HG02571 (cell line): Measurements from ENCODE around the gene CPLX4.

Source experiments
- ATAC-seq: cut with Tn5 transposase; IDR thresholded peaks from one replicate; pipeline ENCODE4 v1.9.1; 2021; ENCODE audit warnings: mild to moderate bottlenecking, moderate library complexity; ENCODE audit not compliant: unreplicated experiment

The CPLX4 gene, protein sequence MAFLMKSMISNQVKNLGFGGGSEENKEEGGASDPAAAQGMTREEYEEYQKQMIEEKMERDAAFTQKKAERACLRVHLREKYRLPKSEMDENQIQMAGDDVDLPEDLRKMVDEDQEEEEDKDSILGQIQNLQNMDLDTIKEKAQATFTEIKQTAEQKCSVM

DNA sequence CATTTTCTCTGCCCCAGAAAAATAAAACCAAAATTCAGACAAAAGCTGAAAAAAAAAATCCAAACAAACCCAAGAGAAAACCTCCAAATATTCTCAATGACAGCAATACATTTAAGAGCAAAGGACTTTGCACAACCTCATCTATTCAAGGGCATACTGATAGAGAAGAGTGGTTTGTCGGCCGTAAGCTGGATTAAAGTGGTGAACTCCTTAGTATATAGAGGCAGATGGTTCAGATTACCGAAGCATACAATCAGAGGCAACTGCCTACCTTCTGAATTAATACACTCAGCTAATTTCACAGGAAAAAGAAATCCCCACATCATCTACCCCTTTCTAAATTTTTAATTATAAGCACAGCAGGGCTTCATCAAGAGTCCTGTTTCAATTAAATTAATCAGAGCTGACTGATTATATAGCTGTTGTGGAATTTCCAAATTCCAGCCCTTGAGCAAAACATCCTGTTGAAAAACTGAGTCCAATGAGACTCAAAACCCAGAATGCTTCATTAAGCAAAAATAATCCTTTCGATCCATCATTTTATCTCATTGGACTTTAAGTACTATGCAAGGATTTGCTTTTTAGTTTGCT, at the start of gene CPLX4:
CPLX4 (minus strand) TSS at position 190 of the 591 bp plus-strand sequence; CDS start at position 3, 187 bp downstream.
- ATAC-seq: no peak

DNA sequence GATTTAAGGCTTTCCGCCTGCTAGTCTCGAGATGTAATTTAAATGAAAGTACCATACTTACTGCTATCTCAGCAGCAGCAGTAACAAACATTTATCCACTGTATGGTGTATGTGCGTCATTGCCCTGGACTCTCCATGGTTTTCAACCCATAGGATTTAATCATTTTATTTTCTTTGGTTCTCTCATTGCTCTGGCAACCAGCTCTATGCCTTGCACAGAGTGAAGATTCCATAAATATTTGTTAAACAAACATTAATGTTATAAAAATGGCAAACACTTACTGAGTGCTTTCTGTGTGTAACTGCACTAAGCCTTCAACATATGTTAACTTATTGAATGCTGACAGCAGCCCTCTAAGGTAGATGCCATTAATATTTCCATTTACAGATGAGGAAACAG, 41.9 kb upstream of the CPLX4 start:
- ATAC-seq: no peak

DNA sequence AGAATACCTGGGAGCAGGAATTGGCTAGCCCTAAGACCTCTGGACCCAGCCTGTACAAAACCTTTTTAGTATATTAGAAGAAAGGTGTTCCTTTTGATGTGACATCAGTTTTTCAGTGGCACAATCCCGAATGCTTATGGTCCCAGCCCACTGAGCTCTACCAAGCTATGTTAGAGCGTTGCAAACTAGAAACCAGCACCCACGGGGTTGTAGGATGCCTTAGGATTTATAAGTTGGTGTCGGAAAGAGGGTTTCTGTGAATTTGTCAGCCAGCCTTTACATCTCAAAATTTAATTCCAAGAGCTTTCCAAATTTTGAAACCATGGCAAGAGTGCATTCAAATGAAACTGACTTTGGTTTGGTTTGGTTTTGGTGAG, 41.1 kb upstream of the CPLX4 start:
- no peak for ATAC-seq

DNA sequence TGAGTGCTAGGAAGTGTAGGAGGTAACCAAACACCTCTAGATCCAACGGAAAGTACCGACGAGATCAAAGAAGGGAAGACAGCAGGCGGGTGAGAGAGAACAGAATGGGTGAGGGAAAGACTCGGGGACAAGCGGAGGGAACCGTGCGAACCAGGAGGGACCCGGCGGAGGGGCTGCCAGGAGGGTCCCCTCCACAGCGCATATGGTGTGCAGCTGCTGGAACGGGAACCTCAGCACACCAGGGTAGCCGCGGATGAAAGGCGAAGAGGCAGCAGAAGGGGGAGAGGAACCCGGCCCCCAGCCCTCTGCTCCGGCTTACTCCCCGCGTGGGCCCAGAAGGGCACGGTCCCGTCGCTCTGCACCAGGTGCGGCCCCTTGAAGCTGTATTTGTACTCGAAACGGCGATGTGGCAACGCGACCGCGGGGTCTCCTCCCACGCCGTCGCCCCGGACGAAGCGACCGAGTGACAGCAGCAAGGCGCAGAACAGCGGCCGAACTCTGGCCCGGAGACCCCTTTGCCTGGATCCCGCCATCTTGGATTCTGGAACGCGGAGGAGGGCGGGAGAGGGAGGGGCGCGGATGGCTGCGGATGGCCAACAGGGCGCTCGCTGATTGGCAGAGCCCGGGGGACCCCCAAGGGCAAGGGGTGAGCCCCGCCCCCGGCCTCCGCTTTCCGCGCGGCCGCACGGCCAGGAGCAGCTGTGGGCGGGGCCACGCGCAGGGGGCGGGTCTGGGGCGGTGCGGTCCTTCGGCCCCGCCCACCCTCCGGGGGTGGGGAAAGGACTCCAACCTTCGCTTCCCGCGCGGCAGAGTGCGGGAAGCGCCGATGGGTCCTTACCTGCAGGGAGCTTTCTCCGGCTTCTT, 40.5 kb upstream of the CPLX4 start, which contains the start of gene LMAN1:
LMAN1 (minus strand) TSS at position 554 of the 864 bp plus-strand sequence; CDS start at position 533, 21 bp downstream.
- peak; percentile 94 for ATAC-seq

DNA sequence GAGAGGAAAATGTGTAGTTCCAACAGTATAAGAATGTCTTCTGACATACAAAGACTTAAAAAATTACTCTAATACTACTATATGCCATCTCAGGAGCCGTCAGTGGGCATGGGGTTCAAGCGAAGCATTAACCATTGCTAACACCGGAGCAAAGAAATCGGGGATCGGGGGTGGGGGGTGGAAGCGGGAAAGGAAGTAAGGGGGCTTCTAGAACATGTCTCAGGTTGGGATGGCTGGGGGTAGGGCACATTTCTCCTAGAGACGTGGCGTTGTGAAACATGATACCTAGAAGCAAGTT, 39.9 kb upstream of the CPLX4 start:
- ATAC-seq: no peak

DNA sequence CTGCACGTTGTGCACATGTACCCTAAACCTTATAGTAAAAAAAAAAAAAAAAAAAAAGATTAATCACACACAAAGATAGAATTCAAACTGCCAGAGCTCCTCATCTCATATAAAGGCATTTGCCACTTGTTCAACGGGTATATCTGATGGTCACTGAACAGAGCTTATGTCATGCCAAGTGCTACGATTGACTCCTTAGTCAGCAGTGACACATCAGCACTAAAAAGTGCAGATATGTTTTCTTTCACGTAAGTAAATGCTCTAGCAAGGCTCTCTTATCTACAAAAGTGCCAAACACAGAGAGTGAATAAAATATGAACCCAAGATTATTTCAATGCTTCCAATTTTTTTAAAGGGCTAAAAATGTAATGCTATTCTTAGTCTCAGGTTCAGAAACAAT, 39.5 kb upstream of the CPLX4 start:
- no peak for ATAC-seq

DNA sequence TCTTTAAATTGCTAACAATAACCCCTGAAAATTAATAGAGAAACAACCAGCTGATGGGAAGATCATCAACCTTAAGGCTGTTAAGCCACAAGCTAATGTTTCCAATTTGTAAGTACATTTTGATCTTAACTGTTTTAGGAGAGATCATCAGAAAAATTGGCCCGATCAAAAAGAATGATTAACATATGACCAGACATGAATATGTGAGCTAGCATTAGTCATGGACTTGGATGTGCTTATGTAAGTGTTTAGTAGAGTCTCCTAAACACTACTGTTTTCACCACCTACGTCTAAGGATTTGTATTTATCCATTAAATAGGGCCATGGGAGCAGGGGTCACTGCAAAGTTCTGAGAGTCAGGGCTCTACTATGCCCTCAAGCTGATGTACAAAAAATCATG, 36.3 kb upstream of the CPLX4 start:
- ATAC-seq: no peak

DNA sequence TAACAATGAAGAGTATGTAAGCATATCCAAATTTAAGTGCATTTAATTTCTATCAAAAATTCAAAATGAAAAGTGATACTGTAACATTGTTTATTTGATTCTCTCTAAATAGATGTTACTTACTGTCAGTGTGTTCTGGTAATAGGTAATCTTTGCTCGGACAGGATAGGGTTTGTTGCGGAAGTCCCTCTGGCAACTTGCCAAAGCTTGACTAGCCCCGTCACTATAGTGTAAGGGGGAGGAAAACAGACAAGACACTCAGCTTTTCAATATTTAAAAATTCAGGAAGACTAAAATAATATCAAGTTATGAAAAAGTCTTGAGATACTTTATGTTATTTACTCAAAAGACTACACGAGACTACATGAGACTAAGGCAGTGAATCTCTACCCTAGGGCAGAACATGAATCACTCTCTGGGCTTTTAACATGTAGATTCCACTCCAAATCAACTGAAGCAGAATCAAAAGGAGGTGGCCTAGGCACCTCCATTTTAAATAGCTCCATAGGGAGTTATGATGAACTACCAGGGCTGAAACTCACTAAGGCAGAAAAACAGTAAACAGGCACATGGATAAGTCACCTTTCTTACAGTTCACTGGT, 34.7 kb upstream of the CPLX4 start:
- no peak for ATAC-seq

DNA sequence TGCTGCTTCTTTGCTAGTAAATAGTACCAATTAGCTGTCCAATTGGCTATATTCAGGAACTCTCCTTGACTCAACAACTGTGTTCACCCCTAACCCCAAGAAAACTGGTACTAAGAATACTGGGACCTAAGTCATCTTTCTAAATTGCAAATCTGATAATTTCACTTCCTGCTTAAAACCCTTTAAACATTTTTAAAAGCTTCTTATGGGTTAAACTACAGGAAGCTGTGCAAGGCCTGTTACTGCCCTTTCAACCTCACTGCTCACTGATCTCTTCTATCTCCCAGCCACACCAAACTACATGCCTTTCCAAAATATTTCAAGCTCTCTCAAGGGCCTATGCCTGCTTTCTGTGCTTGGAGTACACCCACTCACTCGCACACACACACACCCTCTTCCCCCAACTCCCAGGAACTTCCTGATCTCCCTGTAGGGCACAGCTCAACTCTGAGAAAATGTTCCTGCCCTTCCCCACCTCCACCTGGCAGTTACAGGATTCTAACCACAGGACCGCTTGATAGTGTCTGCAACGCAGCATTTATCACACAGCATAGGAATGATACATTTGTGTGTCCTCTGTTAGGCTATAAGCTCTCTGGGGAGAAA, 33.9 kb upstream of the CPLX4 start:
- ATAC-seq: no peak

DNA sequence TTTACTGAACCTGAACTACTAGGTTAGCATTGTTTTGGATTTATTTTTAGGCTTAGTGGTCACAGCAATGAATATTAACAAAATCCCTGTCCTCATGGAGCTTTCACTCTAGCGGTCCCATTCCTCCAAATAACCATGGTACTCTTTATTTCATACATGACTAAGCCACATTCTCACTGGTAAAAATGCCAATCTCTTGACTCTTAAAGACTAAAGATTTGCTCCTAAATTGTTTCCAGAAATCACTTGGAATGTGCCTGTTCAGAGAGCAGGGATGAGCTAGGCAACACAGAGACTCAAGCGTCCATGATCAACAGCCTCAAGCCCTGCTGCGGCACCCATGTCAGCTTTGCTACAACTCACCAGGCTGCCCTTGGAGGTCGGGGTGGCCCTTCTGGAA, 27.1 kb upstream of the CPLX4 start:
- no peak for ATAC-seq

DNA sequence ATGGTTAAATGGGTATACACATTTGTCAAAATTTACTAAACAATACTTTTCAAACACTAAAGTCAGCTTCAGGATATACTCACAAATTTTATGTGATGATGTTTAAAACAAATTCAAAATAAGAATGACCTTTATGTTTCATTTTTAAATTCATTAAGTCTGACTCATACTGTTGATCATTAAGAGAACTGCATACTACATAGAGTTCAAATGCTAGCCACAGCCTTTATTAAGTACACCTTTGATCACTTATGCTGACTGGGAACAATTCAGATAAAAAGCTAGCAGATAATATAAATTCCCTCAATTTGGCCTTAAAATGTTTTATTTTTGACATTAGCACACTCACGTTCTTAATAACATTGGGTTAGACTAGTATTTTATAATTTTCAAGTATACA, 26.5 kb upstream of the CPLX4 start:
- no peak for ATAC-seq

DNA sequence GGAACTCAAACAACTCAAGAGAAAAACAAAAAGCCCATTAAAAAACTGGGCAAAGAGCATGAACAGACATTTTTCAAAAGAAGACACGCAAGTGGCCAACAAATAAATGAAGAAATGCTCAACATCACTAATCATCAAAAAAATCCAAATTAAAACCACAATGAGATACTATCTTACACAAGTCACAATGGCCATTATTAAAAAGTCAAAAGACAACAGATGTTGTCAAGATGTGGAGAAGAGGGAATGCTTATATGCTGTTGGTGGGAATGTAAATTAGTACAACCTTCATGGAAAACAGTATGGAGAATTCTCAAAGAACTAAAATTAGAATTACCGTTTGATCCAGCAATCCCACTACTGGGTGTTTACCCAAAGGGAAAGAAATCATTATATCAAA, 25.5 kb upstream of the CPLX4 start:
- no peak for ATAC-seq

DNA sequence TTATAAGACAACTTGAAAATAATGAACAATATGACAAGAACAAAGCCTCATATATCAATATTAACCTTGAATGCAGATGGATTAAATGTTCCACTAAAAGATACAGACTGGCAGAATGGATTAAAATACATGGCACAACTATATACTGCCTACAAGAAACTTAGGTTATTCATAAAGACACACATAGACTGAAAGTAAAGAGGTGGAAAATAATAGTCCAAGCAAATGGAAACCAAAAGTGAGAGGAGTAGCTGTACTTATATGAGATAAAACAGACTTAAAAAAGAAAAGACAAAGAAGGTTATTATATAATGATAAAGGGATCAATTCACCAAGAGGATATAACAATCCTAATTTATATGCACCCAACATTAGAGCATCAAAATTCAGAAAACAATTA, 22.4 kb upstream of the CPLX4 start:
- peak; percentile 65 for ATAC-seq

DNA sequence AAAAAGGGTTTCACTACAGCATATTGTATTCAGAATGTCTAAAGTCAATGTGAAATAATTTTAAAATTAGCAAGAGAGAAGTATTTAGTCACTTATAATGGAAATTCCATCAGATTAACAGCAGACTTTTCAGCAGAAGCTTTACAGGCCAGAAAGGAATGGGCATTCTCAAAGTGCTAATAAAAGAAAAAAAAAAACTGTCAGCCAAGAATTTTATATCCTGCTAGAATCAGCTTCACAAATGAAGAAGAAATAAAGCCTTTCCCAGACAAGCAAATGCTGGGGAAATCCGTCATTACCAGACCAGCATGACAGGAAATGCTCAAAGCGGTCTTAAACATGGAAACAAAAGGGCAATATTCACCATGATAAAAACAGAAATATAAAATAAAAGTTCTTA, 21.9 kb upstream of the CPLX4 start:
- ATAC-seq: no peak

DNA sequence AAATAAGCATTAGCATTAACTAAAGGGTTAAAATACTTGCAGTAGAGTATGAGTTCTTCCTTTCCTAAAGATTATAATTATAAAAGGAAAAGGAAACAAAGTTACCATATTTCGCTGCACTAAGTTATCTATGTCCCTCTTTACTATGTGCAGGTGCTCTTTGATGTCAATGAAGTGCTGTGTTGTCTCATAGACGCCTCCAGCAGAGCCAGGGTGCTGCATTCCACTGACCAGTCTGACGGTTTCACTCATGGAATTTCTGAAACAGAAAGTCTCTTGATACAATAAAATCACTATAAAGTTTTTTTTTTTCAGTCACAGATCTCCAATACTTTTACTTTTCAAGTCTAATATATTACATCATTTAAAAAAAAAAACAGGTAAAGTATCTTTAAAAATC, 14.5 kb upstream of the CPLX4 start:
- no peak for ATAC-seq

DNA sequence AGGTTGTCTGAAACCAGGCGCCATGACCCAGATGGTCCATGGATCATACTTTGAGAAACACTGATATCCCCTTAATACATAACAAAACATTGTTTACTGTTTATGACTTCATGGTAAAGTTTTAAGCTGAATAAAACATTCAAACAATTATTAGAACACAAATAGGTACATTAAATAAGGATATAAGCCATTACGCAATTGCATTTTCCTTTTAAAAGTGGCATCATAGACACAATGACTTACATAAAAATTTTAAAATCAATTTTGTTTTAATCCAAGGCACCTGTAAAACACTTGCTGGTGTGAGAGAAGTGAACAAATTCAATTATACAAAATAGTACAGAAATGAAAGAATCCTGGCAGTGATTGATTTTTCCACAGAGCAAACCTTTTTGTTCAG, 10.2 kb upstream of the CPLX4 start:
- no peak for ATAC-seq

DNA sequence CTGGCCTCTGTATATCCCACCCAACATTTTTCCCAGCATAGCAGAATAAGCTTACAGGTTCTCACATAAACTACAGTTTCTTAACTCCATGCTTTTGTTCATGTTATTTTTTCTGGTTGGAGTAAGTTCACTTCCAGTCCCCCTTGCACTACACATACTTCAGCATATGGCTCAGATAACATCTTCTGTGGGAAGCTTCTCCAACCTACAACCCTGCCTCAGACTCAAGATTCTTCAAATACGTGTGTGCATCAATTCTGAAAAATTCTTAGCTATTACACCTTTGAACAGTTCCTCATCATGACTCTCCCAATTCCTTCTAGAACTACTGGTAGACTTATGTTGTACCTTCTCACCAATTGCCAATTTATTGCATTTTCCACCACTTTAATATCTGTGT, 7.5 kb upstream of the CPLX4 start:
- ATAC-seq: no peak

DNA sequence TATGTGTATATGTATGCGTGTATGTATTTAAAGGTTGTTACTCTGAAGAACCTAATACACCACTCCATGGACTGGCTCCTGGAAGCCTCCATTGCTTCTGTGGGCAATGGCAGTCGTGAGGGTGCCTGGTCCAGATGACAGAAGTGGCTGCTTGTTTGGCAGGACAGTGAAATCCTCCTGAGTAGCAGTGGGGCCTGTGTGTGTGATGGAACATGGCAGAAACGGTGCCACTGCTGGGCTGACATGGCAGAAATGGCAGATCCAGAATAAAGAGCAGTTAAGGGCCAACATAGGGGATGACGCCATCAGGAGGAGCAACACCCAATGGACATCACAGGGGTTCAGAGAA, 6.1 kb upstream of the CPLX4 start:
- no peak for ATAC-seq

DNA sequence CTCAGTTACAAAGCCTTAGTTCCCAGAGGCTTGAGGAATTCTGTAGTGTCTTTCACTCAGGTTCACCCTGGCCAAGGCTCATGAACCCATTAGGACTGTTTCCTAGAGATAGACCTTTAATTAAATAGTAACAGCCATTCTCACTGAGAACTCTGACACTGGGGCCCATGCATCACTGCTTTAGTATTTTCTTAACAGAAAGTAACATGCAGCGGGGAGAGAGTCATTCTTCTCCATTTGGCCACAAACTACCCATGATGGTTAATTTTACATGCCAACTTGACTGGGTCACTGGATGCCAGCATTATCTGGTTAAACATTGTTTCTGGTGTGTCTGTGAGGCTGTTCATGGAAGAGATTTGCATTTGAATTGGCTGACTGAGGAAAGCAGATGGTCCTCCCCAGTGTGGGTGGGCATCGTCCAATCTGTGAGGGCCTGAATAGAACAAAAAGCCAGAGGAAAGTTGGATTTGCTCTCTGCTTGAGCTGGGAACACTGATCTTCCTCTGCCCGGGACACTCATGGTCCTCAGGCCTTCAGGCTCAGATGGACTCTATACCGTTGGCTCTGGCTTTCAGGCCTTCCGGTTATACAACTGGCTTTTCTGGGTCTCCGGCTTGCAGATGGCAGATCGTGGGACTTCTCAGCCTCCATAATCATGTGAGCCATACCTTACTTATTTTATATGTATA, 5.6 kb upstream of the CPLX4 start:
- ATAC-seq: no peak

DNA sequence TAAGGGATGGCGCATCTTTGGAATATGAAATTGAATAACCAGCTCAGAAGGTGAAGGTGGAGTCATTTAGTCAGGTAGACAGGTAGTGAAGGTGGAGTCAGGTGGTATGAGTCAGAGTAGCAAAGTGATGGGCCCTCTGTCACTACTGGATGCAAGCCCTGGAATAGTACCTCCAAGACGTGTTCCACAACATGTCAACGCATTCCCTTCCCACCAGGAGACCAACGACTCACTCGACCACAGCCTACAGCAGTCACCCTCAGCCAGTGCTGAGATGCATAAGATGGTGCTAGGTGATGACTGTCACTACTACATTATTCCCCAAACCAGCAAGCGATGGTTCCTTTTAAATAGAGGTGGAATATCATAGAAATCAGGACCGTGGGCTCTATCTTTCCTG, 6.8 kb downstream of the CPLX4 start:
- ATAC-seq: no peak

DNA sequence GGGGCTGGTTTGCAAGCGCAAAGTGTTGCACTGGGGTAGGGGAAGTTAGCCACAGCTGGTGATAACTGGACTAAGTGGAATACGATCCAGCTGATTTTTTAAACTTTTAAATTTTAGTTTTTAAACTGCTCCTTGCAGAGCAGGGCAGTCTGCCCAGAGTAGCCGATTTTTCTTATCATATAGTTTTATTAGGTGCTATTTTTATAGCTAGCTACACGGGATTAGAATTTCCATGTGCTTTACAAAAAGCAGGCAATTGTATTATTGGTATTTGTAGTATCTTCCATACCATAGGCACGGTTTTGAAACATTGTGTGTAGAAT, 9.6 kb downstream of the CPLX4 start:
- ATAC-seq: no peak
